ENCODE measurements around the gene ZNF503.

ZNF503 gene

GRCh38 chr10:75400163-75400770 is 1.3 kb downstream of the ZNF503 start:
- peak overlapping the region; percentile 96 for H3K27ac ChIP-seq

DNA sequence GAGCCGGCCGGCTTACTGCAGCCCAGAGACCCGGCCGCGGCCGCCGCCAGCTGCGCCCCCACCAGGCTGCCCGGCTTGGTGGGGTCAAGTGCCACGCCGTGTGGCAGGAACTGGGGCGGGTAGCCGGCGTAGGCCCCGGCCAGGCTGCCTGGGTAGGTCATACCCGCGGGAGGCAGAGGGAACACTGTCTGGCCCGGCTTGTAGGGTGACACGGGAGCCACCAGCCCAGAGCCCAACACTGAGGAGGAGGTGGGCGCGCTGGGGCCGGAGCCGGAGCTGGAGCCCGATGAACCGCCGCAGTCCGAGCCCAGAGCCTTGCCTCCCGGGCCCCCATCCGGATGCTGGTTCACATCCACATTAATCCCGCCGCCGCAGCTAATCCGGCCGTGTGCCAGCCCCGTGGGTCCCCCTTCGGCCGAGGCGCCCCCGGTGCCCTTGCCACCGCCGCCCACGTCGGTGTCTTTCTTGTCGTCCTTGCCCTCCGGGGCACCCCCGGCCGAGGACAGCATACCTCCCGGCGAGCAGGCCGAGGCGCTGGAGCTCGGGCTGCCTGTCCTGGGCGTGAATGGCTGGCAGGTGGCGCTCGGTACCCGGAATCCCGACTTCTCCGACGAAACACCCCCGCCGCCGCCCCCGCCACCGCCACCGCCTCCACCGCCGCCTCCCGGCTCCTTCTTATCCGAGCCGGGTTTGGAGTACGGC is 2.0 kb downstream of the ZNF503 start:
- TF ChIP-seq, protein P1, sequence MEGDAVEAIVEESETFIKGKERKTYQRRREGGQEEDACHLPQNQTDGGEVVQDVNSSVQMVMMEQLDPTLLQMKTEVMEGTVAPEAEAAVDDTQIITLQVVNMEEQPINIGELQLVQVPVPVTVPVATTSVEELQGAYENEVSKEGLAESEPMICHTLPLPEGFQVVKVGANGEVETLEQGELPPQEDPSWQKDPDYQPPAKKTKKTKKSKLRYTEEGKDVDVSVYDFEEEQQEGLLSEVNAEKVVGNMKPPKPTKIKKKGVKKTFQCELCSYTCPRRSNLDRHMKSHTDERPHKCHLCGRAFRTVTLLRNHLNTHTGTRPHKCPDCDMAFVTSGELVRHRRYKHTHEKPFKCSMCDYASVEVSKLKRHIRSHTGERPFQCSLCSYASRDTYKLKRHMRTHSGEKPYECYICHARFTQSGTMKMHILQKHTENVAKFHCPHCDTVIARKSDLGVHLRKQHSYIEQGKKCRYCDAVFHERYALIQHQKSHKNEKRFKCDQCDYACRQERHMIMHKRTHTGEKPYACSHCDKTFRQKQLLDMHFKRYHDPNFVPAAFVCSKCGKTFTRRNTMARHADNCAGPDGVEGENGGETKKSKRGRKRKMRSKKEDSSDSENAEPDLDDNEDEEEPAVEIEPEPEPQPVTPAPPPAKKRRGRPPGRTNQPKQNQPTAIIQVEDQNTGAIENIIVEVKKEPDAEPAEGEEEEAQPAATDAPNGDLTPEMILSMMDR (conservative IDR thresholded peaks at IDR 0.05), result peak; percentile 75
- peak overlapping the region; percentile 96 for H3K27ac ChIP-seq

More at GRCh38 chr10:75400163-75400770, 1.3 kb downstream of the ZNF503 start:
- TF ChIP-seq, protein P1 (conservative IDR thresholded peaks at IDR 0.05), result peak; percentile 20

GRCh38 chr10:75398692-75399460 is 2.7 kb downstream of the ZNF503 start:
- peak overlapping the region; percentile 96 for H3K27ac ChIP-seq
- TF ChIP-seq, protein P1 (conservative IDR thresholded peaks at IDR 0.05), result no peak

GRCh38 chr10:75398200-75398691 is 3.3 kb downstream of the ZNF503 start:
- peak overlapping the region; percentile 96 for H3K27ac ChIP-seq
- TF ChIP-seq, protein P1 (conservative IDR thresholded peaks at IDR 0.05), result no peak

- H3K27ac ChIP-seq, result no peak overlapping the region
- TF ChIP-seq, protein P1 (conservative IDR thresholded peaks at IDR 0.05), result no peak
Observed at GRCh38 chr10:75397496-75398199, 3.9 kb downstream of the ZNF503 start.

DNA sequence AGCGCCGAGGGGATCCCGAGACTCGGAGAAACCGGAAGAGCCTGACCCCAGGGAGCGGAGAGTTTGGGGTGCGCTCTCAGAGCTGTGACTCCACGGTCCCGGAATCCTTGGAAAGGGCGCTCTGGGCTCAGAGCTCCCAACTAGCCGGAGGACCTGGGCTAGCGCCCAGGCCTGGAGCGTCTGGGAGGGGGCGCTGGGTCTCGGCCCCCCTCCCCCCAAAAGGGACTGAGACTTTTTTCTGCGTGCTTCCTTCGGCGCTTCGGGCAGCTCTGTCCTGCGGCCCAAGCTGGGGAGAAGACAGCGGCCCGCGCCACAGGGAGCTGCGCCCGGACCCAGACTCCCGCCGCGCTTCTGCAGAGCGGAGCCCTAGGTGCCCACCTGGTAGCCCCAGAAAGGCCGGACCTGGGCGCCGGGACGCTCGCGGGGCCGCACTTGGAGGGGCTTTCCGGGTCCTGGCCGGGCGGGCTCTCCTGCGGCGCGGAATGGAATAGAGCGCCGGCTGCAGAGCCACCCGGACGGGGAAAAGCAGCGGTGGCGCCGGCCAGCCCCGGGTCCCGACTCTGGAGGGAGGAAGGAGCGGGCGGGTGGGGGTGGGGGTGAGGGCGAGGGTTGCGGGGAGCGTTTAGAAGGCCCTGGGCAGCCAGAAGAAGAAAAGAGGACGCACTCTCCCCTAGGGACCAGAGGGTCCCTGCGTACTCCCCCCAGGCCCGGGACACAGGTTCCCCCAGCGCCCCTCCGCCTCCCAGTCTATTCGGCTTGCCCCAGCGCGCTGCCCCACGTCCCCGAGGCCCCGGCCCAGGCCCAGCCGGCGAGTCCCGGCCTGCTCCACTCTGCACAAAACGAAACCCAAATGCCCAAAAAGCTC is 4.7 kb downstream of the ZNF503 start:
- TF ChIP-seq, protein P1 (conservative IDR thresholded peaks at IDR 0.05), result no peak
- no peak overlapping the region for H3K27ac ChIP-seq
